Measurements from ENCODE around the gene SNRPA.
"Not testable (repeated sequence)": the region's sequence is repeated elsewhere in the genome, so short reads cannot be mapped to it uniquely, and the experiment has no call there.

DNA sequence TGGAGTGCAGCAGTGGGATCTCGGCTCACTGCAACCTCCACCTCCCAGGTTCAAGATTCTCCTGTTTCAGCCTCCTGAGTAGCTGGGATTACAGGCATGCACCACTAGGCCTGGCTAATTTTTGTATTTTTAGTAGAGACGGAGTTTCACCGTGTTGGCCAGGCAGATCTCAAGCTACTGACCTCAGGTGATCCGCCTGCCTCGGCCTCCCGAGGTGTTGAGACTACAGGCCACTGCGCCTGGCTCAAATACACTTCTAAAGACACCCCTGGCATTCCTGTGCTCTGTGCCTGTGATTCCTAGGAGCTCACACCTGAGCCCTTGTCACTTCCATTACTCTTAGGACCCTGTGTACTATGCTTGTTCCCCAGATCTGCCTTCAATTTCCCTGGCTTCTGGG is 61.6 kb downstream of the SNRPA start:
- TF ChIP-seq, protein P1, sequence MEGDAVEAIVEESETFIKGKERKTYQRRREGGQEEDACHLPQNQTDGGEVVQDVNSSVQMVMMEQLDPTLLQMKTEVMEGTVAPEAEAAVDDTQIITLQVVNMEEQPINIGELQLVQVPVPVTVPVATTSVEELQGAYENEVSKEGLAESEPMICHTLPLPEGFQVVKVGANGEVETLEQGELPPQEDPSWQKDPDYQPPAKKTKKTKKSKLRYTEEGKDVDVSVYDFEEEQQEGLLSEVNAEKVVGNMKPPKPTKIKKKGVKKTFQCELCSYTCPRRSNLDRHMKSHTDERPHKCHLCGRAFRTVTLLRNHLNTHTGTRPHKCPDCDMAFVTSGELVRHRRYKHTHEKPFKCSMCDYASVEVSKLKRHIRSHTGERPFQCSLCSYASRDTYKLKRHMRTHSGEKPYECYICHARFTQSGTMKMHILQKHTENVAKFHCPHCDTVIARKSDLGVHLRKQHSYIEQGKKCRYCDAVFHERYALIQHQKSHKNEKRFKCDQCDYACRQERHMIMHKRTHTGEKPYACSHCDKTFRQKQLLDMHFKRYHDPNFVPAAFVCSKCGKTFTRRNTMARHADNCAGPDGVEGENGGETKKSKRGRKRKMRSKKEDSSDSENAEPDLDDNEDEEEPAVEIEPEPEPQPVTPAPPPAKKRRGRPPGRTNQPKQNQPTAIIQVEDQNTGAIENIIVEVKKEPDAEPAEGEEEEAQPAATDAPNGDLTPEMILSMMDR (IDR thresholded peaks at IDR 0.05) = not testable (repeated sequence)
- TF ChIP-seq POLR2A (IDR thresholded peaks at IDR 0.05) = not testable (repeated sequence)
